LoVo (cell line): ENCODE data around the gene VAMP7.
"Not testable (repeated sequence)": the region's sequence is repeated elsewhere in the genome, so short reads cannot be mapped to it uniquely, and the experiment has no call there.

Experiments used
- DNase-seq: peaks from one replicate; pipeline ENCODE4 v3.0.0-alpha.2; 2016; ENCODE audit warnings: low spot score

VAMP7 gene, protein sequence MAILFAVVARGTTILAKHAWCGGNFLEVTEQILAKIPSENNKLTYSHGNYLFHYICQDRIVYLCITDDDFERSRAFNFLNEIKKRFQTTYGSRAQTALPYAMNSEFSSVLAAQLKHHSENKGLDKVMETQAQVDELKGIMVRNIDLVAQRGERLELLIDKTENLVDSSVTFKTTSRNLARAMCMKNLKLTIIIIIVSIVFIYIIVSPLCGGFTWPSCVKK

GRCh38 chrX:155881158-155881993 is at the start of gene VAMP7:
VAMP7 (plus strand) TSS chrX:155881345; CDS start chrX:155889467, 8,122 bp downstream.
- DNase-seq = peak; percentile 83

- DNase-seq = no peak
Measured at GRCh38 chrX:155841232-155841631, 39.9 kb upstream of the VAMP7 start.

GRCh38 chrX:155851786-155852185 is 29.4 kb upstream of the VAMP7 start:
- DNase-seq = not testable (repeated sequence)

DNA sequence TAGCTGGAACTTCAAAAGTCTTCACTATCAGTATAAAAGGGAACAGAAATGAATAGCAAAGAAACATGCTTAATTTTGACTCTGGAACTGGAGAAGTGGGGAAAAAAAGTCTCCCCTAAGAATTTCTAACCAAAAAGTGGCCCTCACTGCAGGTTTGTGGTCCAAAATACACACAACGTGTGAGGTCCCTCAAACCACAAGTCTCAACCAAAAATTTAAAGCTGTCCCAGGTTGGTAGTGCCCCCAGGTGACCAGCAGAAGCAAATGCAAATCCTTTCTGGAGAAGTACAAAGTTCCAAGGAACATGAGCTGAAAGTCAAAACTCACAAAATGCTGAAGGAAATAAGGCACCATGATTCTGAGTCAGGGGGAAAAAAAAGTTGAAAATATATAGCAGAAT is 23.6 kb upstream of the VAMP7 start:
- no peak for DNase-seq

- DNase-seq = no peak
Measured at GRCh38 chrX:155864655-155865054, 16.5 kb upstream of the VAMP7 start.

DNA sequence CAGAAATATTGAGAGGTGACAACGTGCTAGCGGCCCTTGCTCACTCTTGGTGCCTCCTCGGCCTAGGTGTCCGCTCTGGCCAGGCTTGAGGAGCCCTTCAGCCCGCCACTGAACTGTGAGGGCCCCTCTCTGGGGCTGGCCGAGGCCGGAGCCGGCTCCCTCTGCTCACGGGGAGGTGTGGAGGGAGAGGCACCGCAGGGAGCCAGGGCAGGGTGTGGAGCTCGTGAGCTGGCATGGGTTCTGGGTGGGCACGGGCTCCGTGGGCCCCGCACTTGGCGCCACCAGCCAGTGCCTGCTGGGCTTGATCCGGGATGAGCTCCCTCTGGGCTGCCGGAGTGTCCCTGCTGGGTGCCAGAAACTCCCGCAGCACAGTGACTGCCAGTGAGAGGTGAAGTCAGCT is 16.0 kb upstream of the VAMP7 start:
- no peak for DNase-seq

DNA sequence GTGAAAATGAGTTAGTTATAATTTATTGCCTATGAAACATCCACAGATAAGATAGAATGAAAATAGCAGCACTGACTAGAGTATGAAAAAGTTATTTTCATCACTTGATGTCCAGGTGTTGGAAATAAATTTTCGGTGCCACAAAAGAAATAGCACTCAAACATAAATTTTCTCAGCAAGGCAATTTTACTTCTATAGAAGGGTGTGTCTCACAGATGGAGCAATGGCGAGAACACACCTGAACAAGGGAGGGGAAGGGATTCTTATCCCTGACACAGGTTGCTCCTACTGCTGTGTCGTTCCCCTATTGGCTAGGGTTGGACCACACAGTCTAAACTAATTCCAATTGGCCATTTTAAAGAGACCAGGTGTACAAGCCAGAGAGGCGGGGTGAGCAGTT is 13.3 kb upstream of the VAMP7 start:
- no peak for DNase-seq

DNA sequence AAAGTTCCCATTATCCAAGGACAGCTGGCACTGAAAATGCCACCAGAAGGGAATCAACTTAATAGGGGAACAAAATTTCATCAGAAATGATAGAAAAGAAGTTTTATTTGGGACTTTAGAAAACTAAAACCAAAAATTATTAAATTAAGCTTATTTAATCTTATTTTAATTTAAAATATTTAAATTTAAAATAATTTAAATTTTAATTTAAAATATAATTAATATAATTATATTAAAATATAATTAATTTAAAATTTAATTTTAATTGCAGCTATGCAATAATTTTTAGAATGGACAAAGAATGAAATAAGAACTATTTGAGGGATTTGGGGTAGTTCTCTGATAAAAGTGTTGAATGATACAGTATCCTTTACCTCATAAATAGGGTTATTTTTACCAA is 10.2 kb upstream of the VAMP7 start:
- DNase-seq = no peak

DNA sequence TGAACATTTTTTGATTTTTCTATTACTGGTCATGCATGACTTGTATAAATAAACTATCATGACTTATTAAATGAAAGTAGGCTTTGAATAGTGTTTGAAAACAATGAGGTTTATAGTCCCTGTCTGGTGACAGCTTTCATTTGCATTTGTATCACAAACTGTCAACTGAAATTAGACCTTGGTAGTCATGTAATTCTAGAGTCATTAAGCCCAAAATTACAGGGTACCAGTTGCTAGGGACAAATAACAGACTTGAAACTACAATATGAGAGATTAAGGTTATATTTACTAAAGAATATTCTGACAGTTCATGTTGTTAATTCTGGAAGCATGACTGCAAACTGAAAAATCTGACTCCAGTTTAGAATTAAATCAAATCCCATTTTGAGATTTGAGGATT is 9.2 kb upstream of the VAMP7 start:
- no peak for DNase-seq

- no peak for DNase-seq
Measured at GRCh38 chrX:155873188-155873587, 8.0 kb upstream of the VAMP7 start.

- DNase-seq = no peak
Measured at GRCh38 chrX:155874571-155875244, 6.4 kb upstream of the VAMP7 start.

DNA sequence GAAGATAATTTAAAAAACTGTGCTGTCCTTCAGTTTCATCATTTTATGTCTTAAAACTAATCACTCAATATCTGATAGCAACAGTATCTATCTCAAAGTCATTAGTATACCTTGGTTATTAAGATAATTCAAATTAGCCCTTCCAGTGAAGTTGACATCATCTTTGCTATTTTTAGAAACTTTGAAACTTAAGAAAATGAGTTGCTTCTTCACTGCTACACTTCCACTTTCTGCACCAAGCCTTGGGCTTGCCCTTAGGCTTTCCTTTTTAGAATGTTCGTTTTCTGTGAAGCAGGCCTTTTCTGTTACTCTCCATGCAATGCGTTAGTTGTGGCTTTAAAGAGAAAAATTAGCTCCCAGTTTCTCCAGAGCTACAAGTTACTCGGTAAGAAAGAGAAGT is 4.4 kb upstream of the VAMP7 start:
- DNase-seq = no peak

GRCh38 chrX:155877288-155877687 is 3.9 kb upstream of the VAMP7 start:
- no peak for DNase-seq

- DNase-seq = no peak
Measured at GRCh38 chrX:155880586-155881157, 473 bp upstream of the VAMP7 start.

GRCh38 chrX:155886409-155886808 is 5.3 kb downstream of the VAMP7 start:
- no peak for DNase-seq

GRCh38 chrX:155888139-155888538 is 7.0 kb downstream of the VAMP7 start:
- DNase-seq = peak; percentile 27

DNA sequence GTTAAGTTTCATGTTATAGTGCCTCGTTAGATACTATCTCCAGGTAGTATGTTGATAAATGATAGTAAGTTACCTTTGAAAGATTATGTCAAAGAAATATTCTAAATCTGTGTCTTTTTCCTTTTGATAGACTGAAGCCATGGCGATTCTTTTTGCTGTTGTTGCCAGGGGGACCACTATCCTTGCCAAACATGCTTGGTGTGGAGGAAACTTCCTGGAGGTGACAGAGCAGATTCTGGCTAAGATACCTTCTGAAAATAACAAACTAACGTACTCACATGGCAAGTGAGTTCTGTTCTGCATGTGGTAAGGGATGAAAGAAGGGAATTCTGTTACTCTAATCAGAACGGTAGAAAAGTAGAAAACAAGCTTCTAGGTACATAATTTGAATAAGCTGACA is 8.2 kb downstream of the VAMP7 start:
- DNase-seq = no peak

DNA sequence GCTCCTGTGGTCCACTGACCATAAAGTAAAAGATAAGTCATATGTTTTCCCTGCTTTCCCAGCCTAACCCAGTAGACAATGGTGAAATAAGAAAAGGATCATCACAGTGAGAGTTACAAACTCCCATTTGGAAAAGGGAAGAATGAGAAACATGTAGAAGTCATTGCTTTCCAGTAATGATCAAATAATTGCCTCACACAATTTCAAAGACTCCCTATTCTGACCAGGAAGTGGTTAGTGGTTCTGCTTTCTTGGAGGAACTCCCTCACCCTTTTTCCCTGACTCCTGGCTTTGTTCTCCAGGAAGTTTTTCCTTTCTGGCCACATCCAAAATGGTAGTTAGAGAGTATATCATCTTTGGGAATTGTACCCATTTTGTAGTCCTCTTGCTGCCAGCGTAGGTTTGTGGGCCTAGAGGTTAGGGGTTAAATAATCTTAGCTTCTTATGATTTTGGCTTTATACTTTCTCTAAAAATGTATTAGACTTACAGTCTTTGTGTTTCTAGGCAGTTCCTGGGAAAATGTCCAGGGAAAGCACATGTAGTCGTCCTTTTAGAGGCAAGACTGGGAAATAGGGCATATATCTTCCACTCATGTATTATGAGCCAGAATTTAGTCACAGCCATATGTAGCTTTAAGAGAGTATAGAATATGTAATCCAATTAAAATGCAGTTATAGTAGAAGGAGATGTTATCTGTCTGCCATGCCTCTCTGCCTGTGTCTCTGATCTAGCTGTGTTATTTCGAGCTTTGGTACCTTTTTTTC is 10.5 kb downstream of the VAMP7 start:
- DNase-seq = no peak

GRCh38 chrX:155893521-155893920 is 12.4 kb downstream of the VAMP7 start:
- no peak for DNase-seq

GRCh38 chrX:155896512-155896911 is 15.4 kb downstream of the VAMP7 start:
- DNase-seq = no peak

DNA sequence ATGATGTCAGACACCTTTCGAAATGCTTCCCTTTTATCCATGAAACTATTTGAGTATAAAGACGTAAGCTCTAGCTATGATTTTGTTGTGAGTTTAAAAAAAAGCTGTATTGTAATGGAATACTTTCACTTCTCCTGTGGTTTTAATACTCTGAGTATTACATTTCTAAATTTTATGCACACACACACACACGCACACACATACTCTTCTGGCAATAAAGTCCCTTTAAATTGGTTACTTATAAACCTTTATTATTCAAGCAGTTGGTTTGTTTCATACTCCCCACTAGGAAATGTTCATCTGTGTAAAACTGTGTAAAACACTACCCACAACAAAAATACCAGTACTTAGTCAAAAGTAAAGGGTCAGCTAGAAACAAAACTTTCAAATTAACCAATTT is 18.2 kb downstream of the VAMP7 start:
- no peak for DNase-seq

DNA sequence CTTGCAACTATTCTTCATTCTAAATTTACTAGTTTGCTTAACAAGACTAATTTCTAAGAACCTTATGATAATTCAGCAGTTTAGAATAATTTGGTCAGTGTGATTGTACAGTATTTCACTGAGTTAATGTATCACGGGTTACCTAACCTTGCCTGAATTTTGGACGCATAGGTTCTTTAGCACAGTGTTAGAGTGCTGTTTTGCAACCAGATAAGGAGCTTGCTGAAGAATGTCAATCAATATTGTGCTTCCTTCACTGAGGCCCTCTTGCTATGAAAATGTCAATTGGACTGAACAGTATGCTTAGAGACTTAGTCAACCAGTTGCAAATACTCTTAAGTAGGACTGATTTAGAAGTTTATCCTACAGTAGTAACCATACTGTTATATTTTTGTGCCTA is 19.6 kb downstream of the VAMP7 start:
- no peak for DNase-seq
